ENCODE results near the gene AP5S1. TPM values are rescaled to one million over a fixed set of nuclear protein-coding genes. Genes with fewer than 3 reads are reported as not detected.

The AP5S1 gene
- total RNA-seq, 1 donor from 2014 or later = 11.1 TPM

- Histone ChIP-seq H3K4me3 (peak overlapping the region; percentile 14), H3K9me3 (no peaks in the 10 kb centered on the region), H3K36me3 (peaks cover 75% of the 10 kb centered on the region), H3K27ac (peak overlapping the region; percentile 83), H3K27me3 (ENCODE audit: low read depth) (no peaks in the 10 kb centered on the region), H3K4me1 (peaks cover 91% of the 10 kb centered on the region)
- intact Hi-C loops (cut with DNase I) = no loop called here
- TF ChIP-seq CTCF (IDR thresholded peaks at IDR 0.05) = no peak
- DNase-seq = peak; percentile 53
- peak in 1 of 2 donors; percentile 17 for ATAC-seq
Measured at GRCh38 chr20:3800256-3800877, 20.0 kb upstream of the AP5S1 start.

- no peak for TF ChIP-seq CTCF (IDR thresholded peaks at IDR 0.05)
- H3K9me3 ChIP-seq = no peaks in the 10 kb centered on the region
- H3K4me3 ChIP-seq = peak overlapping the region; percentile 14
- no peak for ATAC-seq
- H3K27me3 ChIP-seq (ENCODE audit: low read depth) = no peaks in the 10 kb centered on the region
- H3K36me3 ChIP-seq = peaks cover 80% of the 10 kb centered on the region
- intact Hi-C loops (cut with DNase I) = no loop called here
- peaks cover 96% of the 10 kb centered on the region for H3K4me1 ChIP-seq
- peak; percentile 47 for DNase-seq
- peak overlapping the region; percentile 83 for H3K27ac ChIP-seq
Measured at GRCh38 chr20:3800878-3801260, 19.5 kb upstream of the AP5S1 start.

- no peaks in the 10 kb centered on the region for H3K9me3 ChIP-seq
- H3K4me1 ChIP-seq = peaks cover 100% of the 10 kb centered on the region
- ATAC-seq (no peak), DNase-seq (peak; percentile 6)
- H3K27ac ChIP-seq = peak overlapping the region; percentile 83
- H3K36me3 ChIP-seq = peaks cover 82% of the 10 kb centered on the region
- no peak overlapping the region for H3K4me3 ChIP-seq
- intact Hi-C loops (cut with DNase I) = no loop called here
- TF ChIP-seq CTCF (IDR thresholded peaks at IDR 0.05) = no peak
- H3K27me3 ChIP-seq (ENCODE audit: low read depth) = no peaks in the 10 kb centered on the region
Measured at GRCh38 chr20:3801299-3801698, 19.0 kb upstream of the AP5S1 start.

GRCh38 chr20:3801846-3802245 lies 18.5 kb upstream of the AP5S1 start:
- Histone ChIP-seq H3K4me3 (no peak overlapping the region), H3K27ac (peak overlapping the region; percentile 83)
- TF ChIP-seq CTCF (IDR thresholded peaks at IDR 0.05) = no peak

GRCh38 chr20:3802524-3803239 lies 17.7 kb upstream of the AP5S1 start:
- H3K27ac ChIP-seq = peak overlapping the region; percentile 83

More at GRCh38 chr20:3801846-3802245, 18.5 kb upstream of the AP5S1 start:
- Histone ChIP-seq H3K27me3 (ENCODE audit: low read depth) (no peaks in the 10 kb centered on the region), H3K9me3 (no peaks in the 10 kb centered on the region), H3K4me1 (peaks cover 100% of the 10 kb centered on the region), H3K36me3 (peaks cover 82% of the 10 kb centered on the region)
- peak; percentile 17 to 19 for ATAC-seq
- peak; percentile 66 for DNase-seq
- intact Hi-C loops (cut with DNase I) = no loop called here

More at GRCh38 chr20:3802524-3803239, 17.7 kb upstream of the AP5S1 start:
- Histone ChIP-seq H3K4me1 (peaks cover 100% of the 10 kb centered on the region), H3K36me3 (peaks cover 79% of the 10 kb centered on the region), H3K27me3 (ENCODE audit: low read depth) (no peaks in the 10 kb centered on the region), H3K4me3 (no peak overlapping the region), H3K9me3 (no peaks in the 10 kb centered on the region)
- DNase-seq (peak; percentile 57), ATAC-seq (peak; percentile 4 to 34)
- intact Hi-C loops (cut with DNase I) = no loop called here
- no peak for TF ChIP-seq CTCF (IDR thresholded peaks at IDR 0.05)

All from lower lobe of right lung (tissue), 2 donors.